ENCODE results near the gene ENTPD5.
"Not testable (repeated sequence)": the region's sequence is repeated elsewhere in the genome, so short reads cannot be mapped to it uniquely, and the experiment has no call there.

ENTPD5 gene

DNA sequence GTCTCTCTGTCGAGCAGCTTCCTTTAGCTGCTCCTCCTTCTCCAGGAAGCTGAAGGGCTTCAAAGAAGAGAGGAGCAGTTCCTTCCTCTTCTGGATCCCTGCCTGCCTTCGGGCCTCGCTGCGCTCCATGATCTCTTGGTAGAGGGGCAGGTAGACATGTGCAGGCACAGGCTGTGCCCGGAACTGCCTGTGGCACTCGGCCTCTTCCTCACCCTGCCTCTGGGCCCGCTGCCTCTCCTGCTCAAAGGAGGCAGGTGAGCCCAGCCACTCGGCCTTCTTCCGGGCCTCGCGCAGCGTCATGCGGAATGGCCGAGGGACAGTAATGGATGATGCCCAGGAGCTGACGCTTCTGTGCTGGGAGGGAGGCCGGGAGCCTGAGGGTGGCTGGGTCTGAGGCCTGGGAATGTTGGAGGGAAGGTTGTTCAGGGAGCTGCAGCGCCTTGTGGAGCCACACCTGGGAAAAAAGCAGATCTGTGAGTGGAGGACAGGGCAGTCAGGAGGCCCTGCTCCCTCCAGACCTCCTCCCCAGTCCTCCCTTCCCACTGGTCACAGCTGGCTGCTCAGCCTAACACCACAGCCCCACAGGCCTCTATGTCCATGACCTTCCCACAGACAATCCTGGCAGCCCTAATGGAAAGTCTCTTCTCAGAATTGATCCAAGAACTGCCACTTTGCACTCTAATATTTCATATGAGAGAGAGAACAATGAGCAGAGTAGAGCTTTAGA lies 74.5 kb downstream of the ENTPD5 start:
- DNase-seq (ENCODE audit: low read depth in 2 of 2), result no peak

DNA sequence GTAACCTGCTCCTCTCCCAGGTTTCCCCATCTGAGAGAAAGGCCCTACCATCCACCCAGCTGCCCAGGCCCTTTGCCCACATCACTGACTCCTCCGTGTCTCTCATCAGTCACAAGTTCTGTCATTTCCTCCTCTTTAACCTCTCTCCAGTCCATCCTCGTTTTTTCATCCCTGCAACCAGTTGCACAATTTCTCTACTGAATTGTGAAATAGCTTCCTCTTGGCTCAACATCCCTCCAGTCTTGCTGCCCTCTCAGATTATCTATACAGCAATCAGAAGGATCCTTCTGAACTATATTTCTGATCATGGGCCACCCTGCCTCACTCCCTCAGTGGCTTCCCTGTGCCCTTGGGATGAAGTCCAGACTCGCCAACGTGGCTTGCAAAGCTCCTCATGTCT lies 76.0 kb downstream of the ENTPD5 start:
- no peak for DNase-seq (ENCODE audit: low read depth in 2 of 2)

DNA sequence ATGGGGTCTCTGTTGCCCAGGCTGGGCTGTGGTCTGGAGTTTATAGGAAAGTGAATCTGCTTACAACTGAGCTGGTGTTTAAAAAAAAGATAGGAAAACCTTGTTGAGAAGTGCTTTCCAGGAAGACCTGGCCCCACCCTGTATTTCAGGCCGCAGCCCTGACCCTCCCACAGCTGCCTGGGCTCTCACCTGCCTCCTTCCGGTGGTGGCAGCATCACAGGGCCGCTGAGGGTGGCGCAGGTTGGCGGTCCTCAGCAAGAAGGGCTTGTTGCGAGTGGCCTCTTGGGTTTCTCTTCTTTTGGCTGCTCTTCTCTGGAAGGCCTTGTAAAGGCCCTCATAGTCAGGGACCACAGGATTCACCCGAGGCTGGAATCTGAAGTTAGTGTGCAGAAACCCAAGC lies 76.9 kb downstream of the ENTPD5 start:
- no peak for DNase-seq (ENCODE audit: low read depth in 2 of 2)

DNA sequence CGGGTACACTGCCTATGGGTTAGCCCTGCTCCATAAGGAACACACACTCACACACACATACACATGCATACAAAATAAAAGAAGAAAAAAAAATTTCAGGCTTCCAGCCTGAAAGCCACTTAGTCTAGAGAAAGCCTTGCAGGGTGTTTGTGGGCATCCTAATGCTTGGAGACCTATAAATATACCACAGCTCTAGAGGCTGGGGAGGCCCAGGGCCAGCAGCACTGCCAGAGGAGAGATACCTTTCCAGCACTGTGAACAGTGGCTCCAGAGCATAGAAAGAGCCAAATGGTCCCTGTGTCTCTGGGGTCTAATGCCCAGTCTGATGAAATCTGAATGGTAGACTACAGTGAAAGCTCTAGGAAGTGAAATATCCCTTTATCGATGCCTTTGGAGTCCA lies 82.1 kb downstream of the ENTPD5 start:
- no peak for DNase-seq (ENCODE audit: low read depth in 2 of 2)

DNA sequence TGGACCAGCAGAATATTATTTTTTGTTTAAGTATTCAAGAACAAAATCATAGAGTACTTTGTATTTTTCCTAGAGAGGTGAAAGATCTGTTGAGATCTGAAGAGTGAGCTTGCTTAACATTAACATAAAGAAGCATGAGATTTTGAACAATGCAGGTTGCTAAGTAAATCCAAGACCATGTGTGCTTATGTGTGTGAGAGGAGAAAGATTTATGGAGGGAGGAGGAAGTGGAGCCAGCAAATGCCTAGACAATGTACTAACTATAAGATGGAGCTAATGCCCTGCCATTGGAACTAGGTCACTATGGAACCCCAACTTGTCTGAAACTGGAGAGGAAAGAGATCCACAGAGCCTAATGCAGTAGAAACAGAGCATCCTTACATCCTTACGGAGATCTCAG lies 82.5 kb downstream of the ENTPD5 start:
- no peak for DNase-seq (ENCODE audit: low read depth in 2 of 2)

DNA sequence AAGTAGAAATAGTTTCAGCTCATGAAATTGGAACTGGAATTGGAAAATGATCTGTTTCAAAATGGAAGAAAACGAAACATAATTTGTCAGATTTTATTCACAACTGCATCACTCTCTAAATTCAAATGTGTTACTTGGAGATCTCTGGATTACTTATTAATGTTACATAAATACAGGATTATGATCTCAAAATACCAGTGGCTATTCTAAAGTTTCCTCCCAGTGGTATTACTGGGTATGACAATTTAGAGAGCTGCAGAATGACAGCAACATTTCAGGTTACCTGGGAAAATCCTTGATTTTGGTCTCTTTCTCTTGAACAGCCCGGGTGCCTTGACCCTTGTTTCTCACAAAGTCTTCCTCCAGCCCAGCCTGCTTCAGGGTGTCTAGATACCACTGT lies 83.4 kb downstream of the ENTPD5 start:
- no peak for DNase-seq (ENCODE audit: low read depth in 2 of 2)

DNA sequence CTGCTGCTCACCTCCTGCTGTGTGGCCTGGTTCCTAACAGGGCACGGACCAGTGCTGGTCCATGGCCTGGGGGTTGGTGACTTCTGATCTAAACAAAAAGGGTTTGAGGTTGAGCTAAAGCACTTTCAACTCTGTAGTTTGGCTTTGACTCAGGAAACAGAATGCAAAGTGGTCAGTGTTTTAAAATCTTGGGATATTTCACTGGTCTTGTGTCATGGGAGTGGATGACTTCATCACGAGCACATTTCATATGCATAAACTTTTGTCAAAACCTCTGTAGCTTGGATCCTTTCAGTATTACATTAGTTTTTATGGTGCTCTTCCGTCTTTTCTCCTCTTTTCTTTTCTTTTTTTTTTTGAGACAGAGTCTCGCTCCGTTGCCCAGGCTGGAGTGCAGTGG lies 94.8 kb downstream of the ENTPD5 start:
- DNase-seq (ENCODE audit: low read depth in 2 of 2), result no peak

DNA sequence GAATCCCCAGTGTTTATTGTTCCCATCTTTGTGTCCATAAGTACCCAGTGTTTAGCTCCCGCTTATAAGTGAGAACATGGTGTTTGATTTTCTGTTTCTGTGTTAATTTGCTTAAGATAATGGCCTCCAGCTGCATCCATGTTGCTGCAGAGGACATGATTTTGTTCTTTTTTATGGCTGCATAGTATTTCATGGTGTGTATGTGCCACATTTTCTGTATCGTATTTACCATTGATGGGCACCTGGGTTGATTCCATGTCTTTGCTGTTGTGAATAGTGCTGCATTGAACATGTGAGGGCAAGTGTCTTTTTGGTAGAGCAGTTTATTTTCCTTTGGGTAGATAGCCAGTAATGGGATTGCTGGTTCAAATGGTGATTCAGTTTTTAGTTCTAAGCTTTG lies 99.6 kb downstream of the ENTPD5 start:
- not testable (repeated sequence) for DNase-seq (ENCODE audit: low read depth in 2 of 2)

DNA sequence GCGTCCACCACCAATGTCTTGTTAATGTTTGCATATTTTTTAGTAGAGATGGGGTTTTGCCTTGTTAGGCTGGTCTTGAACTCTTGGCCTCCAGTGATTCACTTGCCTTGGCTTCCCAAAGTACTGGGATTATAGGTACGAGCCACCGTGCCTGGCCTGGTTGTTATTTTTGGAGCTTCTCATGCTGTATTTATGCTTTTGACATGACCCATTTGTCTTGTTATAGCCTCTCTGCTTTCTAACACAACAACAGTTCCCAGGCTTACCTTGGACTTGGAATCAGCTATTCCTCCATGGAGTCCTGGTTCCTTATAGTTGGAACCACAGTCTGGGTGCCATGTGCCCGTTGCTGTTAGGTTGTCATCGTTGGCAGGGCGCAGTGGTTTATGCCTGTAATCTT lies 102.8 kb downstream of the ENTPD5 start:
- no peak for DNase-seq (ENCODE audit: low read depth in 2 of 2)

DNA sequence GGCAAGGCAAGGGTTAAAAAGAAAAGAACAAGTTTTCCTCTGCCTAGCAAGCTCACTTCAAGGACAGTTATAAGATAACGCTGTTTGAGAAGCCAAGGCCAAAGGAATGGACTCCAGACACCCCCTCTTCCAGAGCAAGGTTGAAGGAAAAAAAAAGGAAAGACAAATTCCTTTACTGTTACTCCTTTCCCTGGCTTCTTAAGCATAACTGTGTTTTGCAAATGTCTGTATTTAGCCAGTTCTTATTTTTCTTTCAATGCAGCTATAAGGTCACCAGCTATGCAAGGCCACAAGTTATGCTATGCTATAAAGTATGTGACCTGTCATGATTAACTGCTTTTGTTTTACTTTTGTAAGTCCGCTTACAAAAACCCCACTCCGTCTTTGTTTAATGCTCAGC lies 105.8 kb downstream of the ENTPD5 start:
- no peak for DNase-seq (ENCODE audit: low read depth in 2 of 2)

DNA sequence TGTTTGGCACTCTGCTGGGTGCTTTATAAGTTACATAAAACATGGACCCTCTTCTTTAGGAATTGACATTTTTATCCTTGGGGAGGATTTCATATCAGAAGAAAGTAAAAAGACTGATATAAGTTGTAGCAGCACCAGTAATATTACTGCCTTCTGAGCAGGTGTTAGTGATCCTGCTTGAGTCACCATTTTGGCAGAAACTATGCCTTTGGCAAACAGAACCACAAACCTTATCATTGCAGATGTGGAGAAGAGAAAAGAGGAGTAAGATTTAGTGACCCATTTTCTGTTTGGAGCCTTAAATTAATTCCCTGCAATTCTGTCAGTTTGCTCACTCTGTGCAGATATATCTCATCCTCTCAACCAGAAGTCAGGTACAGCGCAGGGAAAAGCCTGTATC lies 109.4 kb downstream of the ENTPD5 start:
- DNase-seq (ENCODE audit: low read depth in 2 of 2), result no peak
